ENCODE data around the gene LSAMP. TPM values are rescaled to one million over a fixed set of nuclear protein-coding genes. Genes with fewer than 3 reads are reported as not detected.

LSAMP gene
- polyA plus RNA-seq, 3 donors, result not detected

GRCh38 chr3:116176974-116177555 is 268.2 kb downstream of the LSAMP start:
- Histone ChIP-seq H3K4me3 (replicated peaks in 1 of 3; ENCODE audit: low read depth in 2 of 3, low read length in 3 of 3) (no peak overlapping the region), H3K27me3 (ENCODE audit: control insufficient read depth in 2 of 2, insufficient read depth in 2 of 2, low read length in 2 of 2) (no peaks in the 10 kb centered on the region), H3K4me1 (ENCODE audit: control insufficient read depth in 1 of 2, insufficient read depth in 2 of 2, low read length in 2 of 2) (no peaks in the 10 kb centered on the region), H3K79me2 (ENCODE audit: insufficient read depth, low read length) (no peaks in the 10 kb centered on the region), H3K4me2 (replicated peaks; ENCODE audit: extremely low read depth, low read length, poor library complexity, severe bottlenecking) (no peak overlapping the region), H3K36me3 (replicated peaks in 1 of 2; ENCODE audit: control insufficient read depth in 1 of 2, insufficient read depth in 2 of 2, low read length in 2 of 2) (no peaks in the 10 kb centered on the region), H2AFZ (ENCODE audit: insufficient read depth, low read depth, low read length, poor library complexity, severe bottlenecking) (no peak overlapping the region), H3K9me3 (replicated peaks in 1 of 2; ENCODE audit: control insufficient read depth in 1 of 2, insufficient read depth in 1 of 2, low read length in 2 of 2) (no peaks in the 10 kb centered on the region), H3K9ac (ENCODE audit: insufficient read depth, low read length, poor library complexity, severe bottlenecking) (no peak overlapping the region), H4K20me1 (ENCODE audit: insufficient read depth, low read length) (no peaks in the 10 kb centered on the region), H3K27ac (ENCODE audit: low read depth in 1 of 2, low read length in 2 of 2) (no peak overlapping the region)
- Mint-ChIP-seq H3K36me3 (no peaks in the 10 kb centered on the region), H3K4me1 (no peaks in the 10 kb centered on the region), H3K9me3 (peaks cover 0 to 2% (median 0%) of the 10 kb centered on the region in 7 donors), H3K27me3 (ENCODE audit: low read depth in 3 of 3) (peaks cover 0 to 1% (median 0%) of the 10 kb centered on the region in 3 donors), H3K4me3 (no peak overlapping the region), H3K27ac (no peak overlapping the region)
- no CpG with 5 or more reads among the region's 1 CpG for WGBS (ENCODE audit: insufficient coverage)
- TF ChIP-seq CTCF (IDR thresholded peaks at IDR 0.05), result no peak
- DNase-seq, result no peak
- intact Hi-C loops (cut with micrococcal nuclease), result no loop called here

GRCh38 chr3:116166121-116166520 is 279.2 kb downstream of the LSAMP start:
- Mint-ChIP-seq H3K27ac (no peak overlapping the region), H3K27me3 (ENCODE audit: low read depth in 3 of 3) (peaks cover 0 to 1% (median 0%) of the 10 kb centered on the region in 3 donors), H3K4me3 (no peak overlapping the region), H3K36me3 (no peaks in the 10 kb centered on the region), H3K4me1 (no peaks in the 10 kb centered on the region), H3K9me3 (peaks cover 0 to 4% (median 1%) of the 10 kb centered on the region in 7 donors)
- no peak overlapping the region for H3K4me3 ChIP-seq (replicated peaks in 1 of 3; ENCODE audit: low read depth in 2 of 3, low read length in 3 of 3)
- no peak for TF ChIP-seq CTCF (IDR thresholded peaks at IDR 0.05)
- H3K9ac ChIP-seq (ENCODE audit: insufficient read depth, low read length, poor library complexity, severe bottlenecking), result no peak overlapping the region
- H3K4me2 ChIP-seq (replicated peaks; ENCODE audit: extremely low read depth, low read length, poor library complexity, severe bottlenecking), result no peak overlapping the region
- intact Hi-C loops (cut with micrococcal nuclease), result no loop called here
- H2AFZ ChIP-seq (ENCODE audit: insufficient read depth, low read depth, low read length, poor library complexity, severe bottlenecking), result no peak overlapping the region
- no peak for DNase-seq
- H3K27ac ChIP-seq (ENCODE audit: low read depth in 1 of 2, low read length in 2 of 2), result no peak overlapping the region
- no peaks in the 10 kb centered on the region for H3K79me2 ChIP-seq (ENCODE audit: insufficient read depth, low read length)
- H3K9me3 ChIP-seq (replicated peaks in 1 of 2; ENCODE audit: control insufficient read depth in 1 of 2, insufficient read depth in 1 of 2, low read length in 2 of 2), result no peaks in the 10 kb centered on the region
- no peaks in the 10 kb centered on the region for H4K20me1 ChIP-seq (ENCODE audit: insufficient read depth, low read length)
- no peaks in the 10 kb centered on the region for H3K27me3 ChIP-seq (ENCODE audit: control insufficient read depth in 2 of 2, insufficient read depth in 2 of 2, low read length in 2 of 2)
- H3K36me3 ChIP-seq (replicated peaks in 1 of 2; ENCODE audit: control insufficient read depth in 1 of 2, insufficient read depth in 2 of 2, low read length in 2 of 2), result no peaks in the 10 kb centered on the region
- no peaks in the 10 kb centered on the region for H3K4me1 ChIP-seq (ENCODE audit: control insufficient read depth in 1 of 2, insufficient read depth in 2 of 2, low read length in 2 of 2)
